ENCODE measurements around the gene PLXNC1.
A peak's percentile ranks its signal among the peaks of the same experiment; 100 is the strongest.

The PLXNC1 gene

DNA sequence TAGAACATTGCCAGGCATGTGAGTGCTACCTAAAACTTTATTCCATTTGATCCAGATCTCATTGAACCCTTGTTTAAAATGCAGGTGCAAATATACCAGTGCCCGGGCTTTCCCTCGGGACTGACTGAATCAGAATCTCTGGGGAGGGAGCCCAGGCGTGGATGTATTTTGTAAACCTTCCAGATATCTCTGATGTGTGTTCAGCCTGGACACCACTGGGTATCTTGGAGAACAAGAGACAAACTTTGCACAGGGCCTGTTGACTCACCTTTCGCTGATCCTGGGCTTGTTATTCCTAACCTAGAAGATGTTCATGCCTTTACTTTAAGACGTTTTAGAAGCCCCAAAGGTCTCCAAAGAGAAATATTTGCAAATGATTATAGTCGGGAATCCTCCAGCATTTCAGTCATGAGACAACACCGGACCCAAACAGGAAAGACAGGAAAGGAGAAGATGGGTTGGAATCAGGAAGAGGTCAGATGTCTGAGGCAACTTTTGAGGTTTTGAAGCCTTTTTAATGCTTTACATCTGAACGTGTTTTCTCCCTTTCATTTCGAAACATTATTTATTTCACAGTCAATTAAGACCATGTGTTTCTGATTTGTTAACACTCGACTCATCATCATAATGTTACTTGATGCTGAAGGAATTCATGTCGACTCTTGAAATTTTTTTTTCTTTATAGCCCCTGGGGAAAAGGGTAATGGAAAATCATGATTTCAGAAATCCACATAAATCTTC, 118.6 kb downstream of the PLXNC1 start:
- no peak for DNase-seq

DNA sequence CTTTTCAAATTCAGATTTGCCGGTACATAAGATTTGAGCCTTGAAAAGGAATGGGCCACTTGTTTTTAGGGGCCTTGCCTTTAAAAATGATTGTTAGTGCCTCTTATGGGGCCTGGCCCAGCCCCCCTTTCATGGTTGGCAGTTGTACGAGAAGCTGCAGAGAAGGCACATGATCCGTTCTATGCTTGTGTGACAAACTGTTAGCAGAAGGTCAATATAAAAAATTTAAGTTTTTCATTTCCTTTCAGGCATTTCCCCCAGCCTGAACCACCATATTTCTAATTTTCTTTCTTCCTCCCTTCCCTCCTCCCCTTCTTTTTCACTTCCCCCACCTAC, 119.1 kb downstream of the PLXNC1 start:
- DNase-seq = peak; percentile 12

DNA sequence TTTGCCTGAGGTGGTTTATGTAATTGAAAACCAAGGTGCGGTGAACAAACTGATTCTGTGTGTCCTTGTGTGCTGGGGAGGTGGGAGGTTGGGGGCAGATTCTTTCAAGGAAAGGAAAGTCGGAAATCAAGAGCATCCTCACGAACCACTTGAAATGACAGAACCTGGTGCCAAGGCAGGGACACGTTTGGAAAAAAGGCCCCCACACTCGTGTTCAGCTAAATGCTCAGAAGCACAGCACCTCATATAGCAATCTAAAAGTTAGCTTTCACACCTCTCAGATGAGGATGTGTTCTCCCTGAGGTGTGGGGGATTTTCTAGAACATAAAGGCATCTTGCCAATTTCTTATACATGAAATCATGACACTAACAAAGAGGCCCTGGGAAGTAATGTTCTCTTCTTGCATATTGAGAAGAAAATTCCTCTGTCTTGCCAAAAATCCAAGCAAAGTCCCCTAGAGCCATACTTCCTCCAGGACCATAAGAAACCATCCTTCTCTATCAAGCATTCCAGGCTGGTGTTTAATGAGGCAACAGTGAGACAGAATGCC, 119.6 kb downstream of the PLXNC1 start:
- DNase-seq = no peak

DNA sequence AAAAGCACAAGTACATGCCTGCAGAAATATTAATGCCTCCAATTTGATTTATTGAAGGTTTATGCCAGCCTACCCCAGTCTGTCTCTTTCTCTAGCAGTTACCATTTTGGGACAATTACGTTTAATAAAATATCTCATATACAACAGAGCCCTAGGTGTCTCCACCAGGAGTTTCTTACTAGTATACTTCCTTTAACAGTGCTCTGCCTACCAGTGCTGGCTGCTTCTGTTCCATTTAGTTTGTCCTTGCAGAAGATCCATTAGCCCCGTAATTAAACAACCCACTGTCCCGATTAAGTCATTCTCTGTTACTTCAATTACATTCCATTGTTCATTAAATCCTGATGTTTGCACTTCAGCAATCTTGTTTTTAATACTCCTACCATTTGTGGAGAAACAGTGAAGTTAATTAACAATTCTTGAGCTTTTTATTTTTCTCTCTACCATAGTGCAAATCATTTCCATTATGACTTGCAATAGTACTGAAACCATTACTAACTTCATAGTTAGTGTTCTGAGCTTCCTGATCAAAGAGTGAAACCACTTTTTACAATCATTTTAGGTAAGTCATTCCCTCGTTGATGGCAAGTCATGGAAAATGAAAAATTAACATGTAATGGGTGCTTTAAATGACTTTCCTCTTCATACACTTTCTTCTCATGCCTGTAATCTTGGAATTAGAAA, 121.1 kb downstream of the PLXNC1 start:
- no peak for DNase-seq

DNA sequence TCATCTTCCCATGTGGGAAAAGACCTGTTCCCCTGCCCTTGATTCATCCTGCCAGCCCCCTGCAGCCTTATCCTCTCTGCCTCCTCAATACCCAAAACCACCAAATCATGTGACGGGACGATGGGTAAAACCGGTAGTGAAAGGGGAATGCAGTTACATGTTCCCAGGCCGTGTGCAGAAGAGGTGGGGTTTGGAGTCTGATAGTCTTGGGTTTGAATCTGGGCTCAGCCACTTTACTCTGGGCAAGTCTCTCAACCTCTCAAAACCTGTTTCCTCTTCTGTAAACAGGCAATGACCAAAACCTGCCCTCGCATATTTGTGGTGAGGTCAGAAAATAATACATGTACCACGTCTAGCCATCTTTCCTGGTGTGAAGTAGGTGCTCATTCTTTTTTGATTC, 123.0 kb downstream of the PLXNC1 start:
- DNase-seq = no peak

DNA sequence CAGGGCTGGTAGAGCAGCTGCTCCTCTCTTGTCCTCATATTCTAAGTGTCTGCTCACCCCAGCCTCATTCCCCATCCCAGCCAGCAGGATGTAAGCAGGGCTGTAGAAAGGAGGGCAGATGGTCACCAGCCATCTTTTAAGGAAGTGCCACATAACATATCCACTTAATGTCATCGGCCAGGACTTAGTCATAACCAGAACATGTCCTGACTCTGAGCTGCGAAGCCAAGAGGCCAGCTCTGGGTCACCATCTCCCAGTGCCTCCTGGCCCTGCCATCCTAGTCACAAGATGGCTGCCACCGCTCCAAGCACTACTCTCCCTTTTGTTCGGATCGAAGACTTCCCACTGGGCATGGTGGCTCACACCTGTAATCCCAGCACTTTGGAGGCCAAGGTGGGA, 123.9 kb downstream of the PLXNC1 start:
- DNase-seq = no peak

DNA sequence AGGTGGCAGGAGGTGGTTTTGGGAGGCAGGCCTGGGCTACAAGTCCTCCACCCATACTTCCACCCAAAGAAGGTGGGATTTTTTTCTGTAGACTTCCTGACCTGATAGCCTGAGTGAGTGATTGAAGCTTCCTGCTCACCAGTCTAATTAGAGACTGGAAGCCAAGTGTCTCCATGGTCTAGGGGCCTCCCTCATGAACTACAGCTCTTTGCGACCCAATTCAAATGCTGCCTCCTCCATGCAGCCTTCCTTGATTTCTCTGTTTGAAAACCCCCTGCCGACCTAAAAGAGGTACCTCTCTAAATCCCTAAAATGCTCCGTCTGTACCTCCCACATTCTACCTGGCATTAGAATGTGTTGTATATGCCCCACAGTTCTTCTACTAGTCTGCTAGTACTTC, 124.9 kb downstream of the PLXNC1 start:
- DNase-seq = no peak

DNA sequence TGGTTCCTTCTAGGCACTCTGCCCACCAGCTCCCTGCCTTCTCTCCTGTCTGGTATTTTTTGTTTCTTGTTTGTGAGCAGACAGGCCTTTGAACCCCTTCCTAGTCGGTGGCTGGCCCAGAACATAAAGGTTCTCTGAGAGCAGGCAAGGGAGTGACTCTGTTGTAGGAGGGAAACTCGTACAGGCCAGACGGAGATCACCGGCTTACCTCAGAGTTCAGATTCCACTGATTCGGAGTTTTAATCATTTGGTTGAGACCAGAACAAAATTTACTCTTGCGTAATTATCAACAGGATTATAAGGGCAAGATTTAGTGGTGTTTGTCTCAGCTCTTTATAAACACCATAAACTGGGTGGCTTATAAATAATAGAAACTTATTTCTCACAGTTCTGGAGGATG, 128.3 kb downstream of the PLXNC1 start:
- DNase-seq = no peak

DNA sequence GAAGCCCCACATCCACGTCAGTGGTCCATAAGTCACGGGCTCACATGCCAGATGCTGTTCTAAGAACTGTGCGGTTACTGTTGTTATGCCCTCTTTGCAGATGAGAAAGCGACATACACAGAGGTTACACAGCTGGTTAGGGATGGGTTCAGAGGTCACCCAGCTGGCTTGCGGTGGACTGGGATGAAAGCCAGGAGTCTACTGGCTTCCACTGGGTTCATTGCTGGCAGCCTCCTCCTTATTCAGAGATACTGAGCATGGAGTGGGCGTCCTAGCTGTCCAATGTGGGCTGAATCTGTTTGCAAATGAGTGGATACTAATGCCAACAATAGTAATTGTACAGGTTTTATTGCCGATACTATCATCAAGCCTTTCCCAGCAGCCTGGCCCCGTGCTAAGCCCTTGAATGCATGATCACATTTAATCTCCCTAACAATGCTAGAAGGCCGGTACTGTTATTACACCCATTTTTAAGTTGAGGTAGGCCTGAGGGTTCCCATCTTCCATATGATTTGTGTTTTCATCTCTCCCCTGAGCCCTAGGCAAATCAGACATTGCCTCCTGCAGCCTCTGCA, 129.1 kb downstream of the PLXNC1 start:
- DNase-seq = no peak

DNA sequence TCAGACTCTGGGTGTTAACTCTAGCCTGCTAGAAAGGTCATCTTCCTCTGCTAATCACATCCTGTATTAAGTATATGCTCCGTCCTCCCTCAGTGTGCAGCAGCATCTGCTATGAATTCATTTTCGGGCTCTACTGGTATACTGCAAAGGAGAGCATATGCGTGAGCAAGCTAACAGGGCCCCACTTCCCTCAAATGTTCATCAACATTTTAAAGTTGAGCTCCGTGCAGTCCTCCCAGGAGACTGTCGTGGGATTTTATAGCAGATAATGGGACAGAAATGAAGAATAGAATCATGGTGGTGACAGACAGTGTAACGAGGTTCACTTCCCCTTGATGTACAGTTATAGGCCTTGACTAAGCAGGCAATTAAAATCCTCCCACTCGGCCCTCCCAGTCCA, 131.7 kb downstream of the PLXNC1 start:
- no peak for DNase-seq

DNA sequence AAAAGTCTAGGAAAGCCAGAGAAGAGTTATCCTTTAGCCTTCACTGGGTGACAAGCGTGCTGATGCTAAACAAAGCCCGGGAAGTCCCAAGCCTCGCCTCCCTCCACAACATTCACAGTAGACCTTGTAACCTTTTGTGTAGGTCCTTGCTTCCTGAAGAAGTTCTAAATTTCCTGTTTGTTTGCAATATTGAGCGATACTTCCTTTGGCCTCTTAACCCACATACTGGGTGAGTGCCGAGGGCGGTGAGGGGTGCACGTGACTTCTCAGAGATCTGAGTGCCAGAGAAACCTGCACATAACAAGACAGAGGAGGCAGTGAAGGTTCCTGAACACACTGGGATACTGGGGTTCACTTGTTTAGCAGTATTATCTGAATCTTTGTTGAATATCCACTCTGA, 134.3 kb downstream of the PLXNC1 start:
- DNase-seq = no peak

DNA sequence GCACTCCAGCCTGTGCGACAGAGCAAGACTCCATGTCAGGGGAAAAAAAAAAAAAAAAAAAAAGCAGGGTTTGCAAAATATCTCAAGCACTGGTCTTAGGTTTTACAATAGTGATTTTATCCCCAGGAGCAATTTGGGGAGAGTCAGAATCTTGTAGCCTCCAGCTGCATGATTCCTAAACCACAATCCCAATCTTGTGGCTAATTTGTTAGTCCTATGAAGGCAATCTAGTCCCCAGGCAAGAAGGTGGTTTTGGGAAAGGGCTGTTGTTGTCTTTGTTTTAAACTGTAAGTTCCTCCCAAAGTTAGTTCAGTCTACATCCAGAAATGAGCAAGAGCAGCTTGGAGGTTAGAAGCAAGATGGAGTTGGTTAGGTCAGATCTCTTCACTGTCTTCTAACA, 135.7 kb downstream of the PLXNC1 start:
- DNase-seq = no peak

DNA sequence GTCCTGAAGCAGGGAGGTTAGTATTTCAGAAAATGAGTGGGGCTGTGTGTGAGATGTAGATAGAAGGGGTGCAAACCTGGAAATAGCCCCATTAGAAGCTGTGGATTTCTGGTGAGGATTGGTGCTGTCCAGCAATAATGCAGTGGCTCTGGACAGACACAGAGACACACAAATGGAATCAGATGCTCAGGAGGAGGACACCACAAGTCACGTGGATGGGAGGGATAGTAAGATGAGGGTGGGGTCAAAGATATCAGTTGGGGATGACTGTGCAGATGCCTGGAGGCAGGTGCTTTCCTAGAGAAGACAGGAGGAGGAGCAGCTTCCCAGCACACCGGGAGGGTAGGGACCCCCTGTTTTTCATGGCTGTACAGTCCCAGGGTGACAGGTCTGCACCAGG, 136.5 kb downstream of the PLXNC1 start:
- DNase-seq = no peak

DNA sequence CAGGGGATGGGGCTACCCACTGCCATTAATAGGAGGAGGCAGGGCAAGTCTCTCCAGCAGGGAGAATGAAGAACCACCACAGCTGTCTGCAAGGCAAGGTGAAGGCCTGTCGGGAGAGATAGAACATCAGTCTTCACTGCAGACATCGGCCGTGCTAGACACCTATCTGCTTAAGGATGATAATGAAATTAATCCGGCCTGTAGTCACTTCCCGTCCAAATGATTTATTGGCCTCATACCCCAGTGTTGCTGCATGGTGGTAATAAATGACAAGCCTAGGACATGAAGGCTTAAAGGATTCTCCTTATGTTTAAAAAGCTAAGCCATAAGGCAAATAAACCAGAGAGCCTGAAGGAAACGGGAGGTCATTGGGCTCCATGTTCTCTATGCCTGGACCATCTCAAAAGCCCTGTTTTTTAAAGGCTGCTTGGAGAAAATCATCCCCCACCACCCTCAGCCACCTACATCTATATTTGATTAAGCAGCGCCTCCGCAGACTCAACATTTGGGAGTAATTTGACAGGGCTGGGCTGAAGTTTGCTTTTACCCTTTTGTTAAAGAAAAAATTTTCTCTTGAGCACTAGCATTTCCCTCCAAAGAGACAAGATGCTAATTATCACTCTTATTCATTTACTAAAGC, 137.7 kb downstream of the PLXNC1 start:
- DNase-seq = no peak

DNA sequence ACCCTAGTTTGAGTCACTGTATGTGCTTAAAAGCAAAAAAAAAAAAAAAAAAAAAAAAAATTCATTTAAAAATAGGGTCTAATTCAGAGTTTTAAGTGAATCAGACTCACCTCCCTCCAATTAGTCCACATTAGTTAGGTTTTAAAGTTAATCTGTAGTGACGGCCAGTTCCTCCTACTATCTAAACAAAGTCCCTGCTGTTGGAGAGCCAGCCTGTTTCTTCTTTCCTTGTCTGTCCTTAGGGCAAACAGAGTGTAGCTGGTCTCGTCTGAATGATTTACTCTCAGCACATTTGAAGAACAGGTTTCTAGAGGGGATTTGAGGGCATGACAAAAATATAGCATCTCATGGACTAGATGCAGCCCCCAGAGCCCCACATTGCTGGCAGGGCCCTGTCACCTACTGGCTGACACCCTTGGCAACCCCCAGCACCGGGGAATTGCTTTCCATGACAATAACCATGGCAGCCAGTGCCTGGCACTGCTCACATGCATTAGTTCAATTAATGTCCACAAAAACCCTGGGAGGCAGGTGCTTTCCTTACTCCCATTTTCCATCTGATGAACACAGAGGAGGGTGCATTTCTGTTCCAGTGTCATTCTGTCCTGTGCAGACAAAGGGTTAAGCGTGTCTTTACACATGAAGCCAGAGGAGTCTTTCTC, 138.3 kb downstream of the PLXNC1 start:
- DNase-seq = no peak

DNA sequence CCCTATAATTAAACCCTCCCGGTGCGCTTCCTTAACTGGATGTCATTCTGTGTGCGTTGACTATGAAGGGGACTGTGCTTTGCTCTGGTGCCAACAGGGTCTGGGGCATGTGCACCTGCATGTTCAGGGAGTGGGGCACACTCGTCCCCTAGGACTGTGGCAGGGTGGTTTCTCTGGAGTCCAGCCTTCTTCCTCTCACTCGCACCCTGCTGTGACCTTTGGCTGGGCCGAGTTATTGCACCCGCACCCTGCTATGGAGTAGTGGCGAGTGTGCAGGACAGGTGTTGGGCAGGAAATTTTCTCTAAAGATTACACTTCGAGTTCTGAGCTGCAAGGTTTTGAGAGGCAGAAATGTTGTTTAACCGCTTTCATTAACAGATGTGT, 138.9 kb downstream of the PLXNC1 start:
- no peak for DNase-seq

DNA sequence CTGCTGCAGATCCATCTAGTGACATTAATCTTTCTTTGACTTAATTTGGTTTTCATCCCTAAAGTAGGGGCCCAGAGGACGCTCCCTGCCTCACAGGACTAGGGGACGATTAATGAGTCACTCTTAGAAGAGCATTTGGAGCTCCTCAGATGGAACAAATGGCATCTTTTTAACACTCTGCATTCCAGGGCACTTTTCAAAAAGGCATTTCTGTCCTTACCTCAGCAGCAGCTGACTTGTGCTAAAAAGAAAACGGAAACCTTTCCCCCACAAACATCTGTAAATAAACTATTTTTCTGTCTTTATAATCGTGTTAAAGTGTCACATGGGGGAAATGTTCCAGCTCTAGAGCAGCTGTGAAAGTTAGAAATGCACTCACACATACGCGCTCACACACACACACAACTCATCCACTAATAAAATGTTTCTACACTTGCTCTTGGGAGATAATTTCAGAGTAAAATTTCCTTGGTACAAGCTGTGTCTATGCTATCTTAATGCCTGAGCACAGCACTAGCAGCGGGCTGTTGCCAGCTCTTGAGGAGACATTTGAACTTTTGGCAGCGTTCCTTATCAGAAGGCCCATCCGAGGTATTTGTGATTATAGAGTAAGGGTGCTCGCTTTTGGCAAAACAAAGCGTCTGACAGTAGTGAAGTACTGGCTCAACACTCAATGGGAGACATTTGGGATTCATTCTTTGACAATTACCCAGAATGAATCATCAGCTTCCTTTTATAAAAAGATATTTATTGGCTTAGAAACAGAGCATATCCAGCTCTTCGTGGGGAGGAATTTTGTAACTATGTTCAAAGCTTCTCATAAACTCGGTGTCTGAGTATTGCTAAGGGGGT, 141.3 kb downstream of the PLXNC1 start:
- peak; percentile 49 for DNase-seq

DNA sequence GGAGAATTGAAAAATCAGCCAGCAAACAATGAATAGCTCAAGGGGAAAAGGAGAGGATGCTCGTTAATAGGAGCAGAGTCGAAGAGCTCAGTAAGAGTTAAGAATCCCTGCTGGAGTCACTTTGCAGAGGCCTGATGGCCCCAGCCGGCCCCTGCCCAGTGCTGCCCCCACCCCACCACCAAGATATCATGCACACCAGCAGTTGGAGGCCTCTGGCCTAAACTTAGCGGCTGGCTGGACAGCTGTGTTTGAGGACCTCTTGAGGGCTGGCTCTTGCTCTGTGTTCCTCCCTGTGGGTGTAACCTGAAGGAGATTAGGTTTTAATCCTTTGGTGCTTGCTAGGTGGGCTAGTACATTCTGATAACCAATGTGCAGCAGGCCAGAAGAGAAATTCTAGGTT, 142.0 kb downstream of the PLXNC1 start:
- peak; percentile 40 for DNase-seq

DNA sequence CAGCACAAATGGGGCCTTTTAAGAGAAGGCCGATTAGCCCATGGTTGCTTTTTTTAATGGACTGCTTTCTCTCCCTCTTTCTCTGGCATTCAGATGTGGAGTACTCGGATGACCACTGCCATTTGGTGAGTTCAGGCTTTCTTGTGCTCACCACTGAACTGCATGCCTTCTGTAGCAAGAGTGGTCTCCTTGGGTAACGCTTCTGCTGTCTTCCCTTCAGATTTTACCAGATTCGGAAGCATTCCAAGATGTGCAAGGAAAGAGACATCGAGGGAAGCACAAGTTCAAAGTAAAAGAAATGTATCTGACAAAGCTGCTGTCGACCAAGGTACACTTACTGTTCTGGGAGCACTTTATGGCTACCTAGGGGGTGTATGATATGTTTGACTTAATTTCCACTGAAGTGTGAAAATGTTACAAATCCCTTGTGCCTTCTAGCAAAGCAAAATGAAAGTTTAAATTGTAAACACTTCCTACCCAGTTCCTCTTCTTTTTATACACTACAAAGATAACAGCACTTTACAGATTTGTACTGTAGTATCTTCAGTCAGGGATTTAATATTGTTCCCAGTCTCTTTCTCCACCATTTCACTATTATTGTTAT, 148.8 kb downstream of the PLXNC1 start:
- no peak for DNase-seq

DNA sequence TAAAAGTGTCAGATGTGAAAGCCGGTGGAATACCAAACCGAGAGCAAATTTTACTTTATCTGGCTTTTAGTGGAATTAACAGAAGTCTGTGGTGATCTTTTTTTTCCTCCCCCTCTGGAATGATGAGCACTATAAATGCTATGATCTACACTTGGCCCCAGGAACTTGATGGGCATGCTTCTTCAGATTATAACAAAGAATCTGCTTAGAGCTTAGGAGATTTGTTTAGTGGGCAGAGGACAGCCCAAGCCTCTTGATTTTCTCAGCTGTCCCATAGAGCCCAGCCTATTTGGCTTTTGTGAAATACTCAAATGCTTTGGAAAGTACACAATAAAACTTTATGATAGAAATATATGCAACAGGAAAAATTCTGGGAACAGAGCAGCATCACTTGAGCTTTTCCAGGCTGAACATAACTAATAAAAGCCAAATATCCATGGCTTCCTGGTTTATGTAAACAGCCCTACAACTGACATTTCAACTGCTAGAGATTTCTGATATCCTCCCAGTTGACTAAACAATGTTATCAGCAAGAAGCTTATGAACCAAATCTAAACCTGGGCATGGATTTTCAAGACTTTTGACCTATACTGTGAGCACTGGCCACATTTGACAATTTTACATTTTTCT, 149.6 kb downstream of the PLXNC1 start:
- DNase-seq = no peak

DNA sequence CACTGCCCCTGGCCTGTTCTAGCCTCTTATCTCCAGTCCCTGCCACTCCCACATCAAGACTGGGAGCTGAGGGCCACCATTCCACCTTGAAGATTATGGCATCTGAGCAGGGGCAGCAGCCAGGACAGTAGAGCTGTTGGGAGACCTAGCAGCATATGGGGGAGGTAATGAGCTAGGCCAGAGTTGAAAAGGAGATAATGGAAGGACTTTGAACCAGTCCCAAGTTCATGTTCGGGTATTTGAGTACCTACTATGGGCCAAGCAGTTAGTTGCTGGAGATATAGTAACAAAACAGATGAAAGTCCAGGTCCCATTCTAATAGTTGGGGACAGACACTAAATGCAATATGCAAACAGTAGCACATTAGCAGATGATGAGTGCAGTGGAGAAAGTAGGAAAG, 151.5 kb downstream of the PLXNC1 start:
- no peak for DNase-seq

Data from DMS79 (cell line).